ENCODE measurements around the gene EFR3B. TPM values are rescaled to one million over a fixed set of nuclear protein-coding genes. Genes with fewer than 3 reads are reported as not detected.
A peak's percentile ranks its signal among the peaks of the same experiment; 100 is the strongest.

Gene EFR3B
- total RNA-seq, 1 experiment from 2014 or later, result 0.39 TPM

DNA sequence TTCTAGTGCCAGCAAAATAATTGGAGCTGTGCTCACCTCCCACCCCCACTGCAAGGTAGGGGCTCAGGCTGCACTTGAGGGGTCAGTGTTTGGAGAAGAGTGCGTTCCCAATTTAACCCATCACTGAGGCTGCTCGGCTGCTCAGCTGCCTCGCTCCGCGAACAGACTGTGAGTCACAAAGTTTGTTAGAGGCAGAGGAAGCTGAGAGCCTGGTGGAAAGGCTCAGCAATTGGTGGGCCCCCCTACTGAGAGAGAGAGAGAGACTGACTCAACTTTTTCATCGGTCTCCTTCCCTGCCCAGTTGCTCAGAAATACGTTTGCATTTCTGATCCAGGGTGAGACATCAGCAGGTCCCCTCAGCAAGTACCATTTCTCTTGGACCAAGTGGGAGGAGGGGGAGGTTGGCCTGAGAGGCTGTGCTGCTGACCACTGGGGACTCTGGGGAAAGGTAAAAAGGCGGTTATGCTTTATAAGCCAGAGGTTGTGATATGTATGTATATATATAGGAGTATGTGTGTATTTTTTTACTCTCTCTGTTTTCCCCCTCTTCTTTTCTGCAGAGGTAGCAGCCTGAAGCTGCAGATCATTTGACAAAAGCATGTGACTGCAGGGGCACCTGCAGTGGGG, 1.5 kb downstream of the EFR3B start:
- peaks cover 21% of the 10 kb centered on the region for H3K4me1 ChIP-seq (replicated peaks)
- no peak overlapping the region for H3K27ac ChIP-seq
- 0 out of 2 replicates have a peak, but pooled peaks cover 6% of the 10 kb centered on the region for H3K9me3 ChIP-seq (replicated peaks)
- H3K4me3 ChIP-seq, result peak overlapping the region; percentile 60; the same call in 1 of the 2 replicates
- peaks cover 11% of the 10 kb centered on the region for H3K27me3 ChIP-seq (replicated peaks)
- DNase-seq (ENCODE audit: low read depth in 1 of 2, low spot score in 2 of 2), result peak; percentile 50 to 69
- no peaks in the 10 kb centered on the region for H3K36me3 ChIP-seq

DNA sequence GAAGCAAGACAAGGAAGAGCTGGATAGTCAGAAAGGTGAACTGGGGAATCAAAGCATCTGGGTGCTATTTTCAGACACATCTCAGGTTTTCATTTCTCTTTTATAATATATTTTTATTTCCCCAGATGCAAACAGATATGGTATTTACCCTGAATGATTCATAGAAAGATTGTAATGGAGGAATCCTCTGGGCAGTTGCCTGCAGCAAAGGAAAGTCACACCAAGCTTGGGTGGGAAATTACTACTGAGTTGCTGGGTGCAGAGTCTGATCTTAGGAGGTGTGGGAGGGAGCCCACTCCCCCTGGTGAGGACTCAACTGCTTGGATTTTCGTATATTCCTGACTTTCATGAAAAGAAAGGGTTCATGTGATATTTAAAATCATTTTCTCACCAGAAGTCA, 2.1 kb downstream of the EFR3B start:
- Histone ChIP-seq H3K4me1 (replicated peaks) (peaks cover 21% of the 10 kb centered on the region), H3K36me3 (no peaks in the 10 kb centered on the region), H3K27ac (no peak overlapping the region), H3K9me3 (replicated peaks) (0 out of 2 replicates have a peak, but pooled peaks cover 6% of the 10 kb centered on the region), H3K27me3 (replicated peaks) (peaks cover 11% of the 10 kb centered on the region), H3K4me3 (no peak overlapping the region)
- no peak for DNase-seq (ENCODE audit: low read depth in 1 of 2, low spot score in 2 of 2)

DNA sequence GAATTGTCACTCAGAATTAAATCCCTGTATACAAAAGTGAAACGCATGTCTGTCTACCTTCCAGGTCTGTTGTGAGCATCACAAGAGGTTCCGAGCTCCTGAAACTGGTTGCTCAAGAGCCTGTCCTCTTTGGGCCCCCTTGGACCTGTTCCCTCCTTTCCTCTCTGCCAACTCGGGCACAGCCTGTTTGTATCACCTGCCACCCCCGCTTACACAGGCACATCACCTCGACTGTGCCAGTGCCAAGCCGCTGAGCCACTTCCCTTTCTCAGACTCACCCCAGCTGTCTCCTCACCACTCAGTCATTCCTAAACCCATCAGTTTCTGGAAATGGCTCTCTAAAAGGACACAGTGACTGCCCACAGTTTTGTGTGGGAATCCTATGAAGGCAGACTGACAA, 3.1 kb downstream of the EFR3B start:
- H3K27ac ChIP-seq, result no peak overlapping the region
- H3K27me3 ChIP-seq (replicated peaks), result peaks cover 9% of the 10 kb centered on the region
- H3K36me3 ChIP-seq, result no peaks in the 10 kb centered on the region
- 0 out of 2 replicates have a peak, but pooled peaks cover 6% of the 10 kb centered on the region for H3K9me3 ChIP-seq (replicated peaks)
- no peak for DNase-seq (ENCODE audit: low read depth in 1 of 2, low spot score in 2 of 2)
- no peak overlapping the region for H3K4me3 ChIP-seq
- H3K4me1 ChIP-seq (replicated peaks), result peaks cover 21% of the 10 kb centered on the region

DNA sequence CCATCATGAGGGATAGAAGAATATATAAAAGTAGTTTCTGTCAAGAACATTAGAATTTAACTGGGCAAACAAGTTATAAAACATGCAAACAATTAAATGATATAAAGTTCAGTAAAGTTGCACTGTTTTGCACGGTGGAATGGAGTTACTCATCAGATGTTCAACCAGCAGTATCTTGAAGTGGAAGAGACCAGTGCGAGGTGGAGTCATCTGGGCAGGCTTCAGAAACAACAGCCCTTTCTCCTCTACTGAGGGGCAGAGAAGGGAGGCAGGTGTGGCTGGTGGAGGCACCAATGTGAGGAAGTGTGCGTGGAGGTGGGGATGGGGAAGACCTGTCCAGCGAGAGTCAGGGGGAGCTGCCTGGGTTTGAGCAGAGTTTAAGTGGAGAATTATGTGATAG, 7.5 kb downstream of the EFR3B start:
- Histone ChIP-seq H3K4me3 (no peak overlapping the region), H3K27me3 (replicated peaks) (peaks cover 8% of the 10 kb centered on the region; the same call in 1 of the 2 replicates), H3K4me1 (replicated peaks) (no peaks in the 10 kb centered on the region), H3K27ac (no peak overlapping the region), H3K9me3 (replicated peaks) (no peaks in the 10 kb centered on the region), H3K36me3 (no peaks in the 10 kb centered on the region)
- DNase-seq (ENCODE audit: low read depth in 1 of 2, low spot score in 2 of 2), result no peak

DNA sequence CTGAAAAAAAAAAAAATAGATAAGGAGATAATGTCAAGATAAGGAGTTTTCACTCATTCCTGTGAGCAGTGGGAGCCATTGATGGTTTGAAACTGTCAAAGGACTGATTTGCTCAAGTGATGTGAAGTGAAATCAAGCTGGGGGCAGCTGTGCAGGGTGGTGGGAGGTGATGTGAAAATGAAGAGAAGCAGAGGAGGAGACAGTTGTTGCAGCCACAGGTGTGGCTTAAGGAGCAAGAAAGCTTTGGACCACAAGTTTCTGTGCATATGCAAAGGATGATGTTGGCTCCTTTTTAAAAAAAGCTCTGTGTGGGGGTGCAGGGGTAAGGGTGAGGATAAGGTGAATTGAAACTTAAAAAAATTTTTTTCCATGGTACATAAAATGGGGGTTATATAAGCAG, 8.3 kb downstream of the EFR3B start:
- H3K27ac ChIP-seq, result no peak overlapping the region
- no peak for DNase-seq (ENCODE audit: low read depth in 1 of 2, low spot score in 2 of 2)
- no peaks in the 10 kb centered on the region for H3K36me3 ChIP-seq

DNA sequence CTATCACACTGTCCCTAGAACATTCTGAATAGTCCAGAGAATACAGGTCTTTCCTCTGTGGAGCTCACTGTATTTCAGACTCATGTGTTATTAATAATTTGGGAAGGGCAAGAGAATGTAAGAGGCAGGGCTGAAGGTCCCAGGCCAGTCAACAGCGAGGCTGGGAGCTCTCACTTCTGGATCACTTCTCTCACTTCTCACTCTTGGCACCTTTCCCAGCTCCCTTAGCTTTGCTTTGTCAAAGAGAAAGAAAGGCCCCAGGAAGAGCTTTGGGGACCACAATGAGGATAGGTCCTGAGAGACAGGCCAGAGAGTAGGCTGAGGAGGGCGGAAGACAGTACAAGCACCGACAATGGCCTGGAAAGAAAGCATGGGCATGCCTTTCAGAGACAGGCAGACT, 11.2 kb downstream of the EFR3B start:
- no peak overlapping the region for H3K4me3 ChIP-seq
- peaks cover 11% of the 10 kb centered on the region for H3K27me3 ChIP-seq (replicated peaks)
- no peak overlapping the region for H3K27ac ChIP-seq
- H3K36me3 ChIP-seq, result no peaks in the 10 kb centered on the region
- H3K9me3 ChIP-seq (replicated peaks), result no peaks in the 10 kb centered on the region
- DNase-seq (ENCODE audit: low read depth in 1 of 2, low spot score in 2 of 2), result no peak
- H3K4me1 ChIP-seq (replicated peaks), result no peaks in the 10 kb centered on the region

More for the DNA sequence above, 8.3 kb downstream of the EFR3B start:
- no peaks in the 10 kb centered on the region for H3K4me1 ChIP-seq (replicated peaks)
- H3K27me3 ChIP-seq (replicated peaks), result peaks cover 8% of the 10 kb centered on the region; the same call in 1 of the 2 replicates
- H3K4me3 ChIP-seq, result no peak overlapping the region
- no peaks in the 10 kb centered on the region for H3K9me3 ChIP-seq (replicated peaks)

DNA sequence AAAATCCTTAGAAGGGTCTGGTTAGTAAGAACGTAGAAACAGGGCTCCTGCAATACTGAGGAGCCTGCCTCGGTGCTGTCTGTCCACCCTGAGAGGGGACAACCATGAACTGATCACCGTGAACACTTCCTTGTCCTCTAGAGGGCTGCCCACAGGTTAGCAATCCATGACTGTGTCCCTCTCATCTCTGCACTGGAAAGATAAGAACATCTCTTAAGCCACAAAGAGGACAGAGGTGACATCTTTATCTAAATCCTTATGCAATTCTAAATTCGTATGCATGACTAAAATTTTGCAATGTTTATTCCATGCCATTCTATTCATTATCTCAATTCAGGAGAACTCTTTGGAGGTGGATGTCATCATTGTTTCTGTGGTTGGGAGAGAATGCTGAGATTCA, 12.8 kb downstream of the EFR3B start:
- H3K9me3 ChIP-seq (replicated peaks), result no peaks in the 10 kb centered on the region
- H3K27me3 ChIP-seq (replicated peaks), result peaks cover 11% of the 10 kb centered on the region
- no peak overlapping the region for H3K4me3 ChIP-seq
- H3K27ac ChIP-seq, result no peak overlapping the region
- no peaks in the 10 kb centered on the region for H3K36me3 ChIP-seq
- DNase-seq (ENCODE audit: low read depth in 1 of 2, low spot score in 2 of 2), result no peak
- H3K4me1 ChIP-seq (replicated peaks), result no peaks in the 10 kb centered on the region

DNA sequence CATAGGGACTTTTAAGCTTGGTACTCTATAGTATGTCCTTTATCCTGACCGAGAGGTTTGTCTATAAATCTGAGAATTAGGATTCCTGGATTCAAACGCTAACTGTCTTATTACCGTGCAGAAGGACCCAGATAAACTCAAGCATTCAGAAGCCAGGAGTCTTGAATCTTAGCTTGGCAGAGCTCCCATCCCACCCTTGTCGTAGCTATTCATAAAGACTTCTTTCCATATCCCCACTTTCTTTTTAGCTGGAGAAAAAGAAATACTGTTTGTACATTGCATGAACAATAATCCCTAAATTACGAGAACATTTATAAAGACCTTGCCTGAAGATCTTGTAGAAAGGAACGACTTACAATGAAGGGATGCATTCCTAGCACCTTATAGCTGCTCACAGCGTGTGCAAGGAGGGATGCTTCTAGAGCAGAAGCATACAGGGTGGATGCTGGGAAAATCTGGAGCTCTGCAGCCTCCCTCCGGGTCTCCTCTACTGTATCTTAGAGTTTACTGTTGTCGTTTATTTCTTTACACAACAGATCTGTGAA, 13.6 kb downstream of the EFR3B start:
- Histone ChIP-seq H3K4me3 (no peak overlapping the region), H3K36me3 (no peaks in the 10 kb centered on the region), H3K9me3 (replicated peaks) (no peaks in the 10 kb centered on the region), H3K4me1 (replicated peaks) (no peaks in the 10 kb centered on the region), H3K27ac (no peak overlapping the region), H3K27me3 (replicated peaks) (peaks cover 11% of the 10 kb centered on the region)
- DNase-seq (ENCODE audit: low read depth in 1 of 2, low spot score in 2 of 2), result no peak

DNA sequence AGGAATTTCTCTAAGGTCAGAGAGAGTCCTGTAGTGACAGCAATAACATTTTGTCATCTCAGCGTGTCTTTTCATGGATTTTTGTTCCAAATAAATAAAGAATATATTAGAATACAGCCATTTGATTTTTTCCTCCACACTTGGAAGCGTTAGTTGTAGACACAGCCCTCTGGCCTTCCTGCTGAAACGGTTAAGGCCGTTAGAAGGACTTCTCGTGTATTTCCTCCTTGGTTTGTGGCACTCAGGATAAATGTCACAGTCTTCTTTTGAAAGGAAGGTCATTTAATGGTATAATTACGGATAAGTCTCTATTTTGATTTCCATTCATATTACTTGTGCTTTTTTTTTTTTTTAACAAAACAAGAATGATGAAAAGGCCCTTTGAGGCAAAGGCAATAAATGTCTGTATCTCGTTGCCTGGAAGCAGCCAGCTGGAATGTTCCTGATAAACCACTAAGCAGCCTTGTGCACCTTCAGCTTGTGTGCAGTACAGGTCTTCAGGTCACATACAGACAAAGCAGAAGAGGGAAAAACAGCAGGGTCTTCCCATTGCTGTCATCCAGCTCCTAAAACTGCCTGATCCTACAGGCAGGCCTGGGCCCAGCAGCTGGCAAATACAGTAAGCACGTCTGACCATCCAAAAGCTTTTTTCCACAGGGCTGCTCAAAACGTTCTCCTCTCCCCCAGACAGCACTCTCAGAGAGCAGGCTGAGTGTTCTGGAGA, 14.4 kb downstream of the EFR3B start:
- Histone ChIP-seq H3K9me3 (replicated peaks) (no peaks in the 10 kb centered on the region), H3K27ac (no peak overlapping the region), H3K4me3 (no peak overlapping the region), H3K36me3 (no peaks in the 10 kb centered on the region), H3K4me1 (replicated peaks) (no peaks in the 10 kb centered on the region), H3K27me3 (replicated peaks) (peaks cover 6% of the 10 kb centered on the region)
- DNase-seq (ENCODE audit: low read depth in 1 of 2, low spot score in 2 of 2), result no peak

DNA sequence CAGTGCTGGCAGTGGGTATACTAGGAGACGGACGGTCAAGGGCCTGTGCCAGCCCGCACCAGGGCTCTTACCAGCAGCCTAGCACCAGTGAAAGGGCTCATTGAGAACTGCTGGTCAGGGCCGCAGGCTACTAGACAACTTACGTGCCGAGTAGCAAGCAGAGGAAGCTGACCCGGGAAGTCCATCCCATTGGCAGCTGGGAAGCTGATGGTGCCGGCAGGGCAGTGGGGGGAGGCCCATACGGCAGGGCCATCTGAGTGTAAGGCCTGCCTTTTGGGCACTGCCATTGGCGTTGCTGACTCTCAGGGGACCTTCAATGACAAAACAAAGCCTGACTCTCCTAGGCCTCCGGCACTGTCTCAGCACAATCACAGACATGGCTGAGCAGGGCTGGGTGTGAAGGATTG, 20.6 kb downstream of the EFR3B start:
- no peak for DNase-seq (ENCODE audit: low read depth in 1 of 2, low spot score in 2 of 2)
- H3K4me3 ChIP-seq, result no peak overlapping the region
- no peak overlapping the region for H3K27ac ChIP-seq

DNA sequence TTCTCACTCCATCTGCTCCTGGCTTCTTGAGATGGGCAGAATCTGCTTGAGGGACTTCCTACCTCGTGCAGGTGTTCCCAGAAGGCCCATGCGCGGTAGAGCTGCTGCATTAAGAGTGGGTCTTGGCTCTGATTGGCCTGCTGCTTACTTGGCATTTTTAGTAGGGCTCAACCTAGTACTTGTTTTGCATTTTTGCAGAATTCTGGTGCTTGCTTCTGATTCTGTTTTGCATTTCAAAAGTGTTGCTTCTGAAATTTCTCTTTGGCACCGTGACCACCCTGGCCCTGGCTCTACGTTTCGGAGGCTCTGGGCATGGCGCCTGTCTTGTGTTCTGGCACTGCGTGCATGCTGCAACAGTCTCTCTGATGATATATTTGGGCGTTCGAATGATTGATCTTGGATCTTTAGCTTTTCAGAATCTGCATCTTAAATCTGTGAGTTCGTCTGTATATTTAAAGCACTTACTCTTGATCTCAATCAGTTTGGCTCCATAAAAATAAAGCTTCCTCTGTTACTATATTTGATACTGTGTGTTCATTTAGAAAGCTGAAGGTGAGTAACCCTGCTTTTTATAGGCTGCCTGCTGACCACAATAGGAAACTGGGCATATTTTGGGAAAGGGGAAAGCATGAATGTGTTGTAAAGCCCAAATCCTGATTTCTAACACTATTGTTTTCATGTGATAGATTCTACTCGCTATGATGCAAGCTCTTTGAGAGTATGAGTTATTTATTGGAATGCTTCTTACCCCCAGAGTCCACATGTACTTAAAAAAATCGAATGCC, 22.2 kb downstream of the EFR3B start:
- Histone ChIP-seq H3K4me3 (no peak overlapping the region), H3K36me3 (no peaks in the 10 kb centered on the region), H3K9me3 (replicated peaks) (no peaks in the 10 kb centered on the region), H3K4me1 (replicated peaks) (no peaks in the 10 kb centered on the region), H3K27me3 (replicated peaks) (no peaks in the 10 kb centered on the region), H3K27ac (no peak overlapping the region)
- DNase-seq (ENCODE audit: low read depth in 1 of 2, low spot score in 2 of 2), result no peak

More for the DNA sequence above, 20.6 kb downstream of the EFR3B start:
- Histone ChIP-seq H3K36me3 (no peaks in the 10 kb centered on the region), H3K9me3 (replicated peaks) (no peaks in the 10 kb centered on the region), H3K27me3 (replicated peaks) (no peaks in the 10 kb centered on the region; the same call in 1 of the 2 replicates), H3K4me1 (replicated peaks) (no peaks in the 10 kb centered on the region)

DNA sequence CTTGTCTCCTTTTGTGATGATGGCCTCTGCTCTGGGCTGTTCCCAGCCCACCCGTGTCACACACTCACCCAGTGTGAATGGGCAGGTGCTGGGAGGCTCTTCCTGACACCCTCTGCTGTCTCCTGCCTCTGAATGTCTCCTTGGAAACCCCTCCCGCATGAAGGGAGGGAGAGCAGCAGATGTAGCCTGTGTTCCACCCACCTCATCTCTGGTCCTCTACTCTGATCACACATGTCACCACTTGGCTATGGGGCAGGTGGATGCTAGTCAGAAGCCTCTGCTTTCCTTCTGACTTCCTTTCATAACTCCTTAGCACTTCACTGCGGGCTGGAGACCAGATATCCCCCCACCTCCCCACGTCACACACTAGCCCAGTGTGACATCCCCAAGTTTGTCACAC, 23.9 kb downstream of the EFR3B start:
- Histone ChIP-seq H3K27me3 (replicated peaks) (no peaks in the 10 kb centered on the region), H3K9me3 (replicated peaks) (no peaks in the 10 kb centered on the region), H3K27ac (no peak overlapping the region), H3K36me3 (no peaks in the 10 kb centered on the region), H3K4me3 (no peak overlapping the region), H3K4me1 (replicated peaks) (no peaks in the 10 kb centered on the region)
- DNase-seq (ENCODE audit: low read depth in 1 of 2, low spot score in 2 of 2), result no peak

DNA sequence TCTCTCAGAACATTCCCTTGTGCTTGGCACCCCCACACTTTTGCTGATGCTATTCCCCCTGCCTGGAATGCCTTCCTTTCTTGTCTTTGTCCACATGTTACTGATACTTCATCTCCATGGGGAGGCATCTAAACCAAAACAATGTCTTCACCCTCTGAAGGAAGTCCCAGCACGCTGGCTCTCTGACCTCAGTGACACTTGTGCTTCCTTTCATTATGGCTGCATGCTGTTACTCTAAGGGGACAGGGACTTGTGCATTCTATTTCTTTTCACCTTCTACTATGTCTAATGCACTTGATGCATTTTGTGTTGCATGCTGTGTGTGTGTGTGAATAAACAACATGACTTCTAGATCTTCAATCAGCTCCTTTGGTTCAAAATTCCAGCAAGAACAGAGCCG, 24.6 kb downstream of the EFR3B start:
- Histone ChIP-seq H3K27ac (no peak overlapping the region), H3K9me3 (replicated peaks) (no peaks in the 10 kb centered on the region), H3K36me3 (no peaks in the 10 kb centered on the region), H3K4me3 (no peak overlapping the region), H3K4me1 (replicated peaks) (no peaks in the 10 kb centered on the region), H3K27me3 (replicated peaks) (no peaks in the 10 kb centered on the region)
- no peak for DNase-seq (ENCODE audit: low read depth in 1 of 2, low spot score in 2 of 2)

DNA sequence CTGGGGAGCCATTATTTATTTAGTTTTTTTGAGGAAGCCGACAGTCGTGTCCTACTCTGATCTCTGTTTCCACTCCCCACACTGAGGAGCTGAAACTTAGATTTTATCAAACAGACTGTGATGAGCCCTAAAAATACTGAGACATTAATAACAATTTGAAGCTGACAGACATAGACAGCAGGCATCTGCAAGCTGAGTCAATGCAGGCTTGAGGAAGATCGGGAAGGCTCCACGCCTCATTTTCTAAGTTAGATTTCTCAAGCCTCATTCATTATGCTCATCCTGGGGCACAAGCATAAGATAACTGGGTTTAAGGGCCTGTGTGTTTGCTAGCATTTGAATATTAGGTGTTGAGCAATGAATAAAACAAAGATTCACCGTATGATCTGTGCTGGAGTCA, 26.3 kb downstream of the EFR3B start:
- Histone ChIP-seq H3K27me3 (replicated peaks) (no peaks in the 10 kb centered on the region), H3K9me3 (replicated peaks) (no peaks in the 10 kb centered on the region), H3K4me3 (no peak overlapping the region), H3K4me1 (replicated peaks) (no peaks in the 10 kb centered on the region), H3K36me3 (no peaks in the 10 kb centered on the region), H3K27ac (no peak overlapping the region)
- DNase-seq (ENCODE audit: low read depth in 1 of 2, low spot score in 2 of 2), result no peak

Measured in SJSA1 (cell line).